KMS-11 (cell line): ENCODE results near the gene BBC3.

Source experiments
- H2AFZ ChIP-seq: fragments of 200-600 bp; sonication (generic); 2 replicates; pipeline ENCODE4 v1.6.1; 2016; ENCODE audit warnings: antibody characterized with exemption, mixed run types, low read depth
- H3K27ac ChIP-seq: fragments of 200-600 bp; sonication (generic); 2 replicates; pipeline ENCODE4 v1.6.1; 2016; ENCODE audit warnings: mild to moderate bottlenecking, mixed run types
- H3K27me3 ChIP-seq: fragments of 200-600 bp; sonication (generic); 2 replicates; pipeline ENCODE4 v1.6.1; 2017; ENCODE audit warnings: mild to moderate bottlenecking, low read depth, mixed run types, moderate library complexity; ENCODE audit not compliant: insufficient read depth
- H3K36me3 ChIP-seq: fragments of 200-600 bp; sonication (generic); 2 replicates; pipeline ENCODE4 v1.6.1; 2017; ENCODE audit warnings: mild to moderate bottlenecking, mixed run types; ENCODE audit not compliant: insufficient read depth
- H3K4me1 ChIP-seq: fragments of 200-600 bp; sonication (generic); 2 replicates; pipeline ENCODE4 v1.6.1; 2016; ENCODE audit warnings: mild to moderate bottlenecking, low read depth, mixed run types; ENCODE audit not compliant: poor library complexity, severe bottlenecking
- H3K4me2 ChIP-seq: fragments of 200-600 bp; sonication (generic); 2 replicates; pipeline ENCODE4 v1.7.0; 2016; ENCODE audit warnings: mild to moderate bottlenecking, mixed run types
- H3K4me3 ChIP-seq: fragments of 200-600 bp; sonication (generic); IDR thresholded peaks from 2 replicates; pipeline ENCODE4 v1.6.1; 2017; ENCODE audit warnings: low read depth, low read length, mixed read lengths; ENCODE audit not compliant: insufficient read depth
- H3K79me2 ChIP-seq: fragments of 200-600 bp; sonication (generic); 2 replicates; pipeline ENCODE4 v1.6.1; 2016; ENCODE audit warnings: low read depth, mixed run types; ENCODE audit not compliant: insufficient read depth
- H3K9ac ChIP-seq: fragments of 200-600 bp; sonication (generic); 2 replicates; pipeline ENCODE4 v1.6.1; 2016; ENCODE audit warnings: mild to moderate bottlenecking, mixed run types
- H4K20me1 ChIP-seq: fragments of 200-600 bp; sonication (generic); 2 replicates; pipeline ENCODE4 v1.6.1; 2016; ENCODE audit warnings: mild to moderate bottlenecking, mixed run types; ENCODE audit not compliant: insufficient read depth
- TF ChIP-seq, protein P1 (sequence below): fragments of 200-600 bp; sonication (generic); conservative IDR thresholded peaks from 2 replicates; pipeline ENCODE4 v1.6.1; 2017; ENCODE audit warnings: low read depth, mild to moderate bottlenecking, antibody characterized with exemption, low read length, moderate library complexity, mixed read lengths

The BBC3 gene

DNA sequence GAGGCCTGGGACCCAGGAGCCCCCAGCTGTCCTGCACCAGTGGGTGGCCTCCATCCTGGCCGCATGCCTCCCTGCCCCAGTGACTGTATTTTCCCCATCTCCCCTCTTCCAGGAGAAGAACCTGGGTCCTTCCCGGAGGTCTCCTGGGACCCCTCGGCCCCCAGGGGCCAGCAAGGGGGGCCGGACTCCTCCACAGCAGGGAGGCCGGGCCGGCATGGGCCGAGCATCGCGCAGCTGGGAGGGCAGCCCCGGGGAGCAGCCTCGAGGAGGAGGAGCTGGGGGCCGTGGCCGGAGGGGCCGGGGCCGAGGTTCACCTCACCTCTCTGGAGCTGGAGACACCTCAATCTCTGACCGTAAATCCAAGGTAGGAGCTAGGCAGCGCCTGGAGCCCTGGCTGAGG, 29.5 kb upstream of the BBC3 start:
- Histone ChIP-seq H4K20me1 (no peaks in the 10 kb centered on the region), H3K36me3 (no peaks in the 10 kb centered on the region), H2AFZ (no peak overlapping the region), H3K9ac (no peak overlapping the region), H3K79me2 (0 out of 2 replicates have a peak, but pooled peaks cover 6% of the 10 kb centered on the region), H3K4me2 (no peak overlapping the region), H3K27me3 (no peaks in the 10 kb centered on the region), H3K4me1 (peaks cover 35% of the 10 kb centered on the region), H3K4me3 (no peak overlapping the region), H3K27ac (no peak overlapping the region)
- TF ChIP-seq, protein P1, sequence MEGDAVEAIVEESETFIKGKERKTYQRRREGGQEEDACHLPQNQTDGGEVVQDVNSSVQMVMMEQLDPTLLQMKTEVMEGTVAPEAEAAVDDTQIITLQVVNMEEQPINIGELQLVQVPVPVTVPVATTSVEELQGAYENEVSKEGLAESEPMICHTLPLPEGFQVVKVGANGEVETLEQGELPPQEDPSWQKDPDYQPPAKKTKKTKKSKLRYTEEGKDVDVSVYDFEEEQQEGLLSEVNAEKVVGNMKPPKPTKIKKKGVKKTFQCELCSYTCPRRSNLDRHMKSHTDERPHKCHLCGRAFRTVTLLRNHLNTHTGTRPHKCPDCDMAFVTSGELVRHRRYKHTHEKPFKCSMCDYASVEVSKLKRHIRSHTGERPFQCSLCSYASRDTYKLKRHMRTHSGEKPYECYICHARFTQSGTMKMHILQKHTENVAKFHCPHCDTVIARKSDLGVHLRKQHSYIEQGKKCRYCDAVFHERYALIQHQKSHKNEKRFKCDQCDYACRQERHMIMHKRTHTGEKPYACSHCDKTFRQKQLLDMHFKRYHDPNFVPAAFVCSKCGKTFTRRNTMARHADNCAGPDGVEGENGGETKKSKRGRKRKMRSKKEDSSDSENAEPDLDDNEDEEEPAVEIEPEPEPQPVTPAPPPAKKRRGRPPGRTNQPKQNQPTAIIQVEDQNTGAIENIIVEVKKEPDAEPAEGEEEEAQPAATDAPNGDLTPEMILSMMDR = no peak

DNA sequence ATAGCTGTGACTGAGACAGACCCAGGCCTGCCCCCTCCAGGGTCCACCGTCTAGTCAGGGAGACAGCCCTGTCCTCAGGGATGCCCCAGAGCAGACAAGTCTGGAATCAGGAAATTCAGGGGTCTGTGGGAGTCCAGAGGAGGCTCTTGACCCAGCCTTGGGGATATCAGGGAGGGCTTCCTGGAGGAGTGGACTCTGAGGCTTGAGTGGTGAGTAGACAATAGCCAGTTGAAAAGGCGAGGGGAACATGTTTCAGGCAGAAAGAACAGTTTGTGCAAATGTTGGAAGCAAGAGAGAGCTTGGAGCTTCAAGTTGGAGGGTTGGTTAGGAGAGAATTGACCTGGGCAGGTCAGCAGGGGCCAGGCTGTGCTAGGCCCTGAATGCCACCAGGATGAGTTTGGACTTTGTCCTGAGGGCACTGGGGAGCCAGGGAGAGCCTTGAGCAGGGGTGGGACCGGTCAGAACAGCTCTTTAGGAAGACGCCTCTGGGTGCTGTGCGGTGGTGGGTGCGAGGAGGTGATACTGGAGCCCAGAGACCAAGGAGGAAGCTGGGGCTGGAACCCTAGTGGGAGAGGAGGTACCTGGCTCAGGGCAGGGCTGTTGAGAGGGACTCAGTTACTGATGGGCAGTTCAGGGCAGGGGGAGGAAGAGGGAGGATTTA, 28.0 kb upstream of the BBC3 start:
- H2AFZ ChIP-seq = no peak overlapping the region
- peaks cover 34% of the 10 kb centered on the region for H3K4me1 ChIP-seq
- 0 out of 2 replicates have a peak, but pooled peaks cover 6% of the 10 kb centered on the region for H3K79me2 ChIP-seq
- no peaks in the 10 kb centered on the region for H3K27me3 ChIP-seq
- H3K27ac ChIP-seq = no peak overlapping the region
- H3K9ac ChIP-seq = no peak overlapping the region
- no peak overlapping the region for H3K4me3 ChIP-seq
- TF ChIP-seq, protein P1 = no peak
- no peaks in the 10 kb centered on the region for H3K36me3 ChIP-seq
- H4K20me1 ChIP-seq = no peaks in the 10 kb centered on the region
- H3K4me2 ChIP-seq = peak overlapping the region; percentile 75; the same call in 1 of the 2 replicates

DNA sequence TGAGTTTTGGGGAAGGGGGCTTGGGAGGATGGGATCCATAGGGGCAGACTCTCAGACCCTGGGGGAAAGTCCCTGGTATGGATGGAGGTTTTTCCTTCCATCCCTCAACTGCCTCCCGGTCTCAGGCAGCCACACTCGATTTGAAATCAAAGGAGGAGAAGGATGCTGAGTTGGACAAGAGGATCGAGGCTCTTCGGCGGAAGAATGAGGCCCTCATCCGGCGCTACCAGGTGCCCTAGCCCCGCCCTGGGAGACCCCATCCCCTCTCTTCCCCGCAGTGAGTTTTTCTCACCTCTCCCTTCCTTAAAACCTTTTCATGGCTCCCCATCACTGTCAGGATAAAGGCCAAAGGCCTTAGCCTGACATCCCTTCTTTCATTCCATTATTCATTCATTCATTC, 27.4 kb upstream of the BBC3 start:
- Histone ChIP-seq H3K9ac (no peak overlapping the region), H2AFZ (no peak overlapping the region), H4K20me1 (no peaks in the 10 kb centered on the region), H3K79me2 (0 out of 2 replicates have a peak, but pooled peaks cover 6% of the 10 kb centered on the region), H3K27me3 (0 out of 2 replicates have a peak, but pooled peaks cover 3% of the 10 kb centered on the region), H3K4me2 (peak overlapping the region; percentile 75), H3K4me1 (peaks cover 28% of the 10 kb centered on the region), H3K4me3 (no peak overlapping the region), H3K27ac (no peak overlapping the region), H3K36me3 (no peaks in the 10 kb centered on the region)
- TF ChIP-seq, protein P1 = no peak

GRCh38 chr19:47257411-47258169, 26.6 kb upstream of the BBC3 start:
- Histone ChIP-seq H3K4me2 (peak overlapping the region; percentile 75), H3K36me3 (no peaks in the 10 kb centered on the region), H2AFZ (peak overlapping the region; percentile 48), H3K4me1 (peaks cover 19% of the 10 kb centered on the region), H3K27ac (peak overlapping the region; percentile 41; the same call in 1 of the 2 replicates), H3K9ac (peak overlapping the region; percentile 61), H3K27me3 (0 out of 2 replicates have a peak, but pooled peaks cover 3% of the 10 kb centered on the region), H3K4me3 (no peak overlapping the region), H3K79me2 (0 out of 2 replicates have a peak, but pooled peaks cover 6% of the 10 kb centered on the region), H4K20me1 (no peaks in the 10 kb centered on the region)
- TF ChIP-seq, protein P1 = no peak
